ENCODE results near the gene PAQR4.

The PAQR4 gene

GRCh38 chr16:2934450-2934849, 34.7 kb upstream of the PAQR4 start:
- H3K27me3 ChIP-seq (ENCODE audit: insufficient read depth, poor library complexity, severe bottlenecking): no peaks in the 10 kb centered on the region
- H3K27ac ChIP-seq (ENCODE audit: poor library complexity, severe bottlenecking): no peak overlapping the region
- peaks cover 42% of the 10 kb centered on the region for H3K36me3 ChIP-seq (ENCODE audit: low read depth)
- H3K4me3 ChIP-seq (ENCODE audit: severe bottlenecking): no peak overlapping the region
- no peaks in the 10 kb centered on the region for H3K4me1 ChIP-seq (ENCODE audit: insufficient read depth, poor library complexity, severe bottlenecking)
- H3K9me3 ChIP-seq (ENCODE audit: severe bottlenecking): no peaks in the 10 kb centered on the region
- ATAC-seq (ENCODE audit: low read depth) (no peak), DNase-seq (ENCODE audit: low spot score) (no peak)
- TF ChIP-seq, protein P1, sequence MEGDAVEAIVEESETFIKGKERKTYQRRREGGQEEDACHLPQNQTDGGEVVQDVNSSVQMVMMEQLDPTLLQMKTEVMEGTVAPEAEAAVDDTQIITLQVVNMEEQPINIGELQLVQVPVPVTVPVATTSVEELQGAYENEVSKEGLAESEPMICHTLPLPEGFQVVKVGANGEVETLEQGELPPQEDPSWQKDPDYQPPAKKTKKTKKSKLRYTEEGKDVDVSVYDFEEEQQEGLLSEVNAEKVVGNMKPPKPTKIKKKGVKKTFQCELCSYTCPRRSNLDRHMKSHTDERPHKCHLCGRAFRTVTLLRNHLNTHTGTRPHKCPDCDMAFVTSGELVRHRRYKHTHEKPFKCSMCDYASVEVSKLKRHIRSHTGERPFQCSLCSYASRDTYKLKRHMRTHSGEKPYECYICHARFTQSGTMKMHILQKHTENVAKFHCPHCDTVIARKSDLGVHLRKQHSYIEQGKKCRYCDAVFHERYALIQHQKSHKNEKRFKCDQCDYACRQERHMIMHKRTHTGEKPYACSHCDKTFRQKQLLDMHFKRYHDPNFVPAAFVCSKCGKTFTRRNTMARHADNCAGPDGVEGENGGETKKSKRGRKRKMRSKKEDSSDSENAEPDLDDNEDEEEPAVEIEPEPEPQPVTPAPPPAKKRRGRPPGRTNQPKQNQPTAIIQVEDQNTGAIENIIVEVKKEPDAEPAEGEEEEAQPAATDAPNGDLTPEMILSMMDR (IDR thresholded peaks at IDR 0.05; ENCODE audit: poor library complexity, severe bottlenecking): no peak

GRCh38 chr16:2936436-2937011, 32.6 kb upstream of the PAQR4 start:
- H3K27ac ChIP-seq (ENCODE audit: poor library complexity, severe bottlenecking): no peak overlapping the region
- ATAC-seq (ENCODE audit: low read depth): no peak
- H3K4me1 ChIP-seq (ENCODE audit: insufficient read depth, poor library complexity, severe bottlenecking): no peaks in the 10 kb centered on the region
- TF ChIP-seq, protein P1 (IDR thresholded peaks at IDR 0.05; ENCODE audit: poor library complexity, severe bottlenecking): no peak
- H3K4me3 ChIP-seq (ENCODE audit: severe bottlenecking): no peak overlapping the region
- no peaks in the 10 kb centered on the region for H3K9me3 ChIP-seq (ENCODE audit: severe bottlenecking)
- no peaks in the 10 kb centered on the region for H3K27me3 ChIP-seq (ENCODE audit: insufficient read depth, poor library complexity, severe bottlenecking)
- DNase-seq (ENCODE audit: low spot score): no peak
- H3K36me3 ChIP-seq (ENCODE audit: low read depth): peaks cover 44% of the 10 kb centered on the region

DNA sequence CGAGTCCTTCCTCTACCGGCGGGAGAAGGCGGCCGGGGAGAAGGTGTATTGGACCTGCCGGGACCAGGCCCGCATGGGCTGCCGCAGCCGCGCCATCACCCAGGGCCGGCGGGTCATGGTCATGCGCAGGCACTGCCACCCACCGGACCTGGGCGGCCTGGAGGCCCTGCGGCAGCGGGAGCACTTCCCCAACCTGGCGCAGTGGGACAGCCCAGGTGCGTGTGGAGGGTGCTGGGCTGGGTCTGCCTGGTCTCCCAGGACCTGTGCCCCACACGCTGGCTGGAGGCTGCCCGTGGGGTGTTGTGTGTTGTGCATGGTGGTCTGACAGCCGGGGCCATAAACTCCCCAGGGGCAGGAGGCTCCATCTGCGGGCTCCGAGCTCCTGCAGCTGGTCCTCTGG, 32.0 kb upstream of the PAQR4 start:
- Histone ChIP-seq H3K4me1 (ENCODE audit: insufficient read depth, poor library complexity, severe bottlenecking) (no peaks in the 10 kb centered on the region), H3K27me3 (ENCODE audit: insufficient read depth, poor library complexity, severe bottlenecking) (no peaks in the 10 kb centered on the region), H3K36me3 (ENCODE audit: low read depth) (peaks cover 43% of the 10 kb centered on the region), H3K27ac (ENCODE audit: poor library complexity, severe bottlenecking) (no peak overlapping the region), H3K4me3 (ENCODE audit: severe bottlenecking) (no peak overlapping the region), H3K9me3 (ENCODE audit: severe bottlenecking) (no peaks in the 10 kb centered on the region)
- DNase-seq (ENCODE audit: low spot score) (no peak), ATAC-seq (ENCODE audit: low read depth) (no peak)
- TF ChIP-seq, protein P1 (IDR thresholded peaks at IDR 0.05; ENCODE audit: poor library complexity, severe bottlenecking): no peak

DNA sequence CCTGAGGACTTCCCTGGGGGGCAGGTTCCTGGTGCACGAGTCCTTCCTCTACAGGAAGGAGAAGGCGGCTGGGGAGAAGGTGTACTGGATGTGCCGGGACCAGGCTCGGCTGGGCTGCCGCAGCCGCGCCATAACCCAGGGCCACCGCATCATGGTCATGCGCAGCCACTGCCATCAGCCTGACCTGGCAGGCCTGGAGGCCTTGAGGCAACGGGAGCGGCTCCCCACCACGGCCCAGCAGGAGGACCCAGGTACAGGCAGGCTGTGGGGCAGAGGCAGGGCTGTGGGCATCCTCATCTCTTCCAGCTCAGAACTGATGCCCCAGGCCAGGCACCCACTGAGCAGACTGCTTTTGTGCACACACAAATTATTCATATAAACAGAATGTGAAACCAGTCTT, 30.9 kb upstream of the PAQR4 start:
- H3K36me3 ChIP-seq (ENCODE audit: low read depth): peaks cover 45% of the 10 kb centered on the region
- no peak overlapping the region for H3K27ac ChIP-seq (ENCODE audit: poor library complexity, severe bottlenecking)
- no peak for ATAC-seq (ENCODE audit: low read depth)
- H3K4me1 ChIP-seq (ENCODE audit: insufficient read depth, poor library complexity, severe bottlenecking): no peaks in the 10 kb centered on the region
- no peak overlapping the region for H3K4me3 ChIP-seq (ENCODE audit: severe bottlenecking)
- no peaks in the 10 kb centered on the region for H3K27me3 ChIP-seq (ENCODE audit: insufficient read depth, poor library complexity, severe bottlenecking)
- TF ChIP-seq, protein P1 (IDR thresholded peaks at IDR 0.05; ENCODE audit: poor library complexity, severe bottlenecking): no peak
- no peak for DNase-seq (ENCODE audit: low spot score)
- H3K9me3 ChIP-seq (ENCODE audit: severe bottlenecking): no peaks in the 10 kb centered on the region

DNA sequence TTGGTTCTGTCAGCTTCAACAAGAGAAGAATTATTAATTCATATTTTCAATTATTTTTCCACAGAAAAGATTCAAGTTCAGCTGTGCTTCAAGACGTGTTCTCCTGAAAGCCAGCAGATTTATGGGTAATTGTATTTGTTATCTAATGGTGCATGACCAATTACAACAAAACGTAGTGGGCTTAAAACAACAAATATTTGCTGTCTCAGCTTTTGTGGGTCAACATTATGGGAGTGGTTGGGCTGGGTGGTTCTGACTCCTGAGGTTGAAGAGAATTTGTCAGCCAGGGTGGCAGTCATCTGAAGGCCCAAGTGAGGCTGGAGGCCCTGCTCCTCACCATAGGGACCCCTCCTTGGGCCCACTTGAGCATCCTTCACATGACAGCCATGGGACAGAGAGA, 29.2 kb upstream of the PAQR4 start:
- H3K27ac ChIP-seq (ENCODE audit: poor library complexity, severe bottlenecking): no peak overlapping the region
- no peak overlapping the region for H3K4me3 ChIP-seq (ENCODE audit: severe bottlenecking)
- DNase-seq (ENCODE audit: low spot score) (no peak), ATAC-seq (ENCODE audit: low read depth) (no peak)
- no peaks in the 10 kb centered on the region for H3K27me3 ChIP-seq (ENCODE audit: insufficient read depth, poor library complexity, severe bottlenecking)
- TF ChIP-seq, protein P1 (IDR thresholded peaks at IDR 0.05; ENCODE audit: poor library complexity, severe bottlenecking): no peak
- H3K9me3 ChIP-seq (ENCODE audit: severe bottlenecking): no peaks in the 10 kb centered on the region
- H3K4me1 ChIP-seq (ENCODE audit: insufficient read depth, poor library complexity, severe bottlenecking): no peaks in the 10 kb centered on the region
- peaks cover 39% of the 10 kb centered on the region for H3K36me3 ChIP-seq (ENCODE audit: low read depth)
